HG02938 (cell line): ENCODE data around the gene SLC22A15.
A peak's percentile ranks its signal among the peaks of the same experiment; 100 is the strongest.
"Not testable (repeated sequence)": the region's sequence is repeated elsewhere in the genome, so short reads cannot be mapped to it uniquely, and the experiment has no call there.

Experiments
- ATAC-seq: cut with Tn5 transposase; IDR thresholded peaks from one replicate; pipeline ENCODE4 v1.9.1; 2021; ENCODE audit warnings: mild to moderate bottlenecking, moderate library complexity; ENCODE audit not compliant: unreplicated experiment

SLC22A15 gene

GRCh38 chr1:115980998-115981993 is 5.0 kb downstream of the SLC22A15 start:
- ATAC-seq: no peak

DNA sequence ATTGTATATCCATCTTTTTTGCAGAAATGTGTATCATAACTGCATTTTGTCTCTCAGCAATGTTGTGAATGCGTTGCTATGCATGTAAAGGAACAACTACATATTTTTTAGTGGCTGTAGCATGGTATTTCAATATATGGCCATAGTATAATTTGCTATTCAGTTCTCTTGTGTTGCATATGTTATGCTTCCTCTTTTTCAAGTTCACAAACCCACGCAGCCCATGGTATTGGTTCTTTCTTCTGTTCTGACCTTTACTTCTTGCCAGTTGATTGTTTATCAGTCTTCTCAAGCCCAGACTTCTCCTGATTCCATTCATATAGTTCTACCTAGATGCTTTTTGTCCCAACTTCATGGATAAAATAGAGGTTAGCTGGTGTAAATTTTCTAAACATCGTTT is 6.1 kb downstream of the SLC22A15 start:
- ATAC-seq: peak; percentile 79

- ATAC-seq: no peak
Observed at GRCh38 chr1:115983584-115983983, 7.3 kb downstream of the SLC22A15 start.

DNA sequence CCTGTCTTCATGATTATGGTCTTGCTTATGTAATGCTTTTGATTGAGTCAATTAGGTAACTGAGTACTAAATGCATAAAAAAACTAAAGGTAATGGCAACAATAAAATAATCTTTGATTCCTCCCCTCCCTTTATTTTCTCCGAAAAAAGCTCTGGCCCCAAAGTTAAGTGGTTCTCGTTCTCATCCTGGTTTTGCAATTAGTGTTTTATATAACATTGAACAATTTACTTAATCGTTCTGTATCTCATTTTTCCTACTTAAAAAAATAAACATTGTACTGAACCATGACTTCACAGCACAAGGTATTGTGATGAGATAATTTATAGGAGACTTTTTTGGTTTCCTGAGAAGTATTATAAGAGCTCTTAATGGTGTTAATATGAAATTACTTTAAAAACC is 11.3 kb downstream of the SLC22A15 start:
- ATAC-seq: no peak

DNA sequence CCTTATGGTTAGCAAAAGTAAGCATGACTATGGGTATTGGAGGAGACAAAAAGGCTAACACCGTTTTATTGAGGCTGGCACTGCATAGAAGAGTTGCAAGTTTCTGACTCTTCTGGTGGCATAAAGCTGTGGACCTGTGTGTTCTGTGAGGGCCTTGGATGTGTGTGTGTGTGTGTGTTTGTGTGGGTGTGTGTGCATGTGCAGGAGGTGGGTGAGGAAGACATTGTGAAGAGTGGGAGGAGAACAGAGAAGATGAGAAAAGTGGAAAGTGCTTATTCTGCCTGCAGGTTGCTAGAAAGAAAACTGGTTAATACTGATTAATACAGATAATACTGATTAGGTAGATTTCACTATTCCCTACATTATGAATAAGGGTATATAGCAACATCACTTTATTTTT is 12.6 kb downstream of the SLC22A15 start:
- ATAC-seq: no peak

DNA sequence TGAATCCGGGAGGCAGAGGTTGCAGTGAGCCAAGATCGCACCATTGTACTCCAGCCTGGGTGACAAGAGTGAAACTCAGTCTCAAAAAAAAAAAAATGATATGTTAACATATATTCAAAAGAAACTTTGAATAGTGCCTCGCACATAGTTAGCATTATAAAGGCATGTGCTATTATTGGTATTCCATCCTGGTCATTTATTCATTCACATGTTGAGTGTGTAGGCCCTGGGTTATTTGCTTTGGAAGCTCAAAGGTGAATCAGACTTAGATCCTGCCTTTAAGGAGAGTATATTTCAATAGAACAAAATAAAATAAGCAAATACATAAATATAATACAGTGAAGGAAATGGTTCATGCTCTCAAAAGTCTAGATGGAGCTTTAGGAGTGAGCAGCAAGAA is 13.4 kb downstream of the SLC22A15 start:
- ATAC-seq: no peak

GRCh38 chr1:115991909-115992308 is 15.6 kb downstream of the SLC22A15 start:
- no peak for ATAC-seq

DNA sequence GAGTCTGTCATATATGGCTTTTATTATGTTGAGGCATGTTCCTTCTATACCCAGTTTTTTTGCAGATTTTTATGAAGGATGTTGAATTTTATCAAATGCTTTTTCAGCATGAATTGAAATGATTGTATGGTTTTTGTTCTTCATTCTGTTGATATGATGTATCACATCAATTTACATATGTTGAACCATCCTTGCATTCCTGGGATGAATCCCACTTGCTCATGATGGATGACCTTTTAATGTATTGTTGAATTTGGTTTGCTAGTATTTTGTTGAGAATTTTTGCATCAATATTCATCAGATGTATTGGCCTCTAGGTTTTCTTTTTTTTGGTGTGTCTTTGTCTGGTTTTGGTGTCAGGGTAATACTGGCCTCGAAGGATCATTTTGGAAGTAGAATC is 21.6 kb downstream of the SLC22A15 start:
- ATAC-seq: not testable (repeated sequence)

DNA sequence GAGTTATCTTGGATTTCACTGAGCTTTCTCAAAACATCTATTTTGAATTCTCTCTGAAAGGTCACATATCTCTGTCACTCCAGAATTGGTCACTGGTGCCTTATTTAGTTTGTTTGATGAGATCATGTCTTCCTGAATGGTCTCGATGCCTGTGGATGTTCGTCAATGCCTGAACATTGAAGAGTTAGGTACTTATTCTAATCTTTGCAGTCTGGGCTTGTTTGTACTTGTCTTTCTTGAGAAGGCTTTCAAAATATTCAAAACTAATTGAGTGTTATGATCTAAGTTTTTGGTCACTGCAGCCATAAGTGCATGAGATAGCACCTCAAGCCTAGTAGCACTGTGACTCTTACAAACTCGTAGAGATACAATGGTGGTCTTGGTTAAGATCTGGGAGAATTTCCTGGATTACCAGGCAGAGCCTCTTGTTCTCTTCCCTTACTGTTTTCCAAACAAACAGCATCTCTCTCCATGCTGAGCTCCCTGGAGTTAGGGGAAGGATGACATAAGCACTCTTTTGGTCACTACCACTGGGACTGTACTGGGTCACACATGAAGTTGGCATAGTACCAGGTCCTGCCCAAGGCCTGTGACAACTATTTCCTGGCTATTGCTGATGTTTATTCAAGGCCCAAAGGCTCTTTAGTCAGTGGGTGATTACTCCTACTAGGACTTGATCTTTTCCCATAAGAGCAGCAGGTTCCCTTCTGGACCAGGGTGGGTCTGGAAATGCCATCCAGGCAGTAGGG is 25.6 kb downstream of the SLC22A15 start:
- no peak for ATAC-seq

DNA sequence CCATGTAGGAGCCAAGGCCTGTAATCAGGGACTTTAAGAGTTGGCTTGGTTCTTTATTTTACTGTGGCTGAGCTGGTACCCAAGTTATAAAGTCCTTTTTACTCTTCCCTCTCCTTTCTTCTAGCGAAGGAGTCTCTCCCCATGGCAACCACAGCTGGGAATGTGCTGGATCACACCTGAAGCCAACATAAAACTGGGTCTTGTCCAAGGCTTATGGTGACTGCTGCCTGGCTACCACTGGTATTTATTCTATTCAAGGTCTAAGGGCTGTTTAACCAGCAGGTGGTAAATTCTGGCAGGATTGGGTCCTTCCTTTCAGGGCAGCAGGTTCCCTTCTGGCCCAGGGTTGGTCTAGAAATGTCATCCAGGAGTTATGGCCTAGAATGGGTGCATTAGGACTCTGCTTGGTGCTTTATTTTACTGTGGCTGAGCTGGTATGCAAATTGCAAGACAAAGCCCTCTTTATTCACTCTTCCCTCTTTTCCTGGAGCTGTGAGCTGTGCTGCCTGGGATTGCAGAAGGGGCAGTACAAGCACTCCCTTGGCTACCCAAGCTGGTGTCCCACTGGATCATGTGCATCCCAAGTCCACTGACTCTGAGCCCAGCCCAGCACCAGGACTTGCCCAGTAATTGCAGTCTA is 26.6 kb downstream of the SLC22A15 start:
- ATAC-seq: no peak

DNA sequence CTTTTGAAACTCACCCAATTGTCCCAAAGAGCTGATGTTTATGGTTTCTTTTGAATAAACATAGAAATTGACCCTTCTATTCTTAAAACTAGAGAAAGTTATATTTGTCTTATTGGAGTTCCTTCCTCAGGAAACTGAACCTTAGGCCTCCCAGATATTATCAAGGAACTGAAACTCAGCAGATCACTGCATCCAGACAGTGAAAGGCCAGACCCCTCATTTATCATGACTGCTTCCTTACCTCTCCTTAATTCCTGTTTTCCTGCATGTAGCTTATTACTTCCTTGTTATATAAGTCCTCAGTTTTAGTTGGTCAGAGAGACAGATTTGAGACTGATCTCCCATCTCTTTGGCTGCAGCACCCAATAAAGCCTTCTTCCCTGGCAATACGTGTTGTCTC is 27.5 kb downstream of the SLC22A15 start:
- ATAC-seq: no peak

GRCh38 chr1:116006486-116006964 is 30.2 kb downstream of the SLC22A15 start:
- peak; percentile 87 for ATAC-seq

DNA sequence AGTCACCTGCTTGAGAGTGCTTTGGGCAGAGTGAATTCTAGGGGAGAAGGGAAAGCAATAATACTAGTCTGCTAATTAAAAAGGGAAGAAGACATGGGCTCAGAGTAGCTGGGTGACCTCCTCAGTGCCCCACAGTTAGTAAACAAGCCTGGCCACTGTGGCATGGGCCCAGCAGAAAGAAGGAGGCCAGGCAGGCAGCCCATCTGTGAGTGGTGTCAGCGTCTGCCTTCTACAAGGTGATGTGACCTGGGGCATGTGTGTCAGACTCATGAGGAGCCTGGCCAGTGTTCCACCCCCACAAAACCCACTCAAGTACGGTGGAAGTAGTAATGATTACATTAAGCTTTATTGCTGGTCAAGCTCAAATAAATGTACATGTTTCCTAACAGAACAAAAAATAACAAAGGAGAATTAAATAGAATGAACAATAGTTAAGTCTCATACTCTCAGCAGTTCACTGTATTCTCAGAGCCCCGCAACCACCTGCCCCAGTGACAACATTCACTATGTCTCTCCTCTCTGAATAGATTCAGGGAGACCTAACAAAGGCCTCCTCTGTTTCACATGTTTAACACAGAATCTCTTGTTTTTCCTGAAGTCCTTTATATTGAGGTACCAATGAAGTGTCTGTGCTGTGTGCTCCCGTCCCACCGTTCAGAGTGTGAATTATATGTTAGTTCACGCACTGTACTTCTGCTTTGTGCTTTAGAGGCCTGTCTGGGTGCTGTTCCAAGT is 32.5 kb downstream of the SLC22A15 start:
- ATAC-seq: no peak

GRCh38 chr1:116012716-116013115 is 36.4 kb downstream of the SLC22A15 start:
- no peak for ATAC-seq

DNA sequence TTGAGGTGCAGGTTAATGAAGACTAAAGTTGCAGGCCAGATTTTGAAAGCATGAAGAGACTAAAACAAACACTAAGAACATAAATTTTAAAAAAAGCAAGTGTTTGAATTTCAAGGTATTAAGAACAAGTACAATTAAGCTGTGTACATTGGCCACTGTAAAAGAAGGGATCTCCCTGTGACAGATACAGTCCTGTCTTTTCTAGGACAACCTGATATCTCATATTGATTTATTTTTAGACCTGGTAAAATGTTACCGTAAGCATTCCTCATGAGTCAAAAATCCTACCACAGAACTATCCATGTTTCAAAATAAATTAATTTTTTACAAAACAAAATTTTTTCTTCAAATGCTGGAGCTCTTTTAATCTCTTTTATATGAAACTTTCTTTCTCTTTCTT is 39.4 kb downstream of the SLC22A15 start:
- no peak for ATAC-seq

- ATAC-seq: no peak
Observed at GRCh38 chr1:116018007-116018406, 41.7 kb downstream of the SLC22A15 start.

GRCh38 chr1:116019653-116020253 is 43.4 kb downstream of the SLC22A15 start:
- no peak for ATAC-seq

DNA sequence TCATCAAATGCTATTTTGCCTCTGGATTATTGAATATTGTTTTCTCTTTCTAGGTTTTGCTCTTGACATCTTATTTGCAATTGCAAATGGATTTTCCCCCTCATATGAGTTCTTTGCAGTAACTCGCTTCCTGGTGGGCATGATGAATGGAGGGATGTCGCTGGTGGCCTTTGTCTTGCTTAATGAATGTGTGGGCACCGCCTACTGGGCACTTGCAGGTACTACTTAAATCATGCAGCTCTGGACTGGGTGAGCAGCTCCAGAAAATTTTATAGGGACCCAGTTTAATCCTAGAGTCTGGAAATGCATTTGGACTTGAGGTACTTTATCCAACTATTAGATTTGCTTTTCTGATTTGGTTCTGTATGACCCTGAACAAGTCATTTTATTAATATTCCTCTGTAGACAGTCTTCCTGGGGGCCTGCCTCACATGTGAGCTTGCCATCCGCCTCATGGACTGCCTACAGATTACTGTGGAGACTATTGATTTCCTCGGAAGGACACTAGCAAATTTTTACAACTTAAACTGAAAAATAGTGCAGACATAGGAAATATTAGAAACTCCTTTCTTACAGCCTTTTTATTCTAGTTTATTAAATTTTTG is 44.5 kb downstream of the SLC22A15 start:
- peak; percentile 91 for ATAC-seq

- no peak for ATAC-seq
Observed at GRCh38 chr1:116024626-116025025, 48.3 kb downstream of the SLC22A15 start.

DNA sequence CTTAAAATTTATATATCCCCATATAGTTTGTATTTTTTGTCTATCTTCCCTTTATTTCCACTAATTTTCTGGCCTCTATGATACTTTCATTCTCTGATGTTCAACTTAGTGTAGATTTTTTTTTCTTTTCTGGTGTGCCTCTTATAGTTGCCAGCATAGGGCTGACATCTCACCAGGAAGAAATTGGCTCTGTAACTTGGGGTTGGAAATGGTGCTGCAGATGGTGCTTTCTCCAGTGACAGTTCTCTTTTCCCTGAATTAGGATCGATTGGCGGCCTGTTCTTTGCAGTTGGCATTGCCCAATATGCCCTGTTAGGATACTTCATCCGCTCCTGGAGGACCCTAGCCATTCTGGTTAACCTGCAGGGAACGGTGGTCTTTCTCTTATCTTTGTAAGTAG is 50.3 kb downstream of the SLC22A15 start:
- ATAC-seq: no peak
